ENCODE data around the gene MUS81.

GRCh38 chr11:65903068-65903481 lies 42.8 kb downstream of the MUS81 start:
- TF ChIP-seq, protein P1, sequence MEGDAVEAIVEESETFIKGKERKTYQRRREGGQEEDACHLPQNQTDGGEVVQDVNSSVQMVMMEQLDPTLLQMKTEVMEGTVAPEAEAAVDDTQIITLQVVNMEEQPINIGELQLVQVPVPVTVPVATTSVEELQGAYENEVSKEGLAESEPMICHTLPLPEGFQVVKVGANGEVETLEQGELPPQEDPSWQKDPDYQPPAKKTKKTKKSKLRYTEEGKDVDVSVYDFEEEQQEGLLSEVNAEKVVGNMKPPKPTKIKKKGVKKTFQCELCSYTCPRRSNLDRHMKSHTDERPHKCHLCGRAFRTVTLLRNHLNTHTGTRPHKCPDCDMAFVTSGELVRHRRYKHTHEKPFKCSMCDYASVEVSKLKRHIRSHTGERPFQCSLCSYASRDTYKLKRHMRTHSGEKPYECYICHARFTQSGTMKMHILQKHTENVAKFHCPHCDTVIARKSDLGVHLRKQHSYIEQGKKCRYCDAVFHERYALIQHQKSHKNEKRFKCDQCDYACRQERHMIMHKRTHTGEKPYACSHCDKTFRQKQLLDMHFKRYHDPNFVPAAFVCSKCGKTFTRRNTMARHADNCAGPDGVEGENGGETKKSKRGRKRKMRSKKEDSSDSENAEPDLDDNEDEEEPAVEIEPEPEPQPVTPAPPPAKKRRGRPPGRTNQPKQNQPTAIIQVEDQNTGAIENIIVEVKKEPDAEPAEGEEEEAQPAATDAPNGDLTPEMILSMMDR (IDR thresholded peaks at IDR 0.05) = no peak
- TF ChIP-seq POLR2A (IDR thresholded peaks at IDR 0.05) = no peak

All from heart left ventricle (tissue), 13 donors.